Heart left ventricle (tissue), 13 donors: ENCODE data around the gene STRA6.

Experiments
- CTCF ChIP-seq, 12 donors: fragments of 200-600 bp; sonication (generic) in 4 of 12; IDR thresholded peaks; one replicate each; pipeline versions ENCODE4 v1.5.0 to v1.8.0; 2018 to 2022; ENCODE audit warnings: antibody characterized with exemption in 12 of 12, mild to moderate bottlenecking in 5 of 12
- POLR2A ChIP-seq, 2 donors: fragments of 450-650 bp; IDR thresholded peaks; one replicate each; pipeline ENCODE4 v1.6.1; 2017; ENCODE audit warnings: antibody characterized with exemption in 2 of 2, mild to moderate bottlenecking in 2 of 2, moderate library complexity in 2 of 2
- donor health status: ischemic (EF 13 %, LVEDD 7.1; RV severe dilation, severe dysfunction).
- donor health status: DM: no; HTN: yes; CAD: no.
- donor health status: DM: no; HTN: no; CAD: no.
- donor health status: ischemic (EF 25% LVEDD 6.9; RV normal size, moderate dysfunction).
- donor health status: ischemic (EF 25% LVEDD 5.7; RV mildly dilated, moderate dysfunction).
- donor health status: ischemic (EF 35%, LVEDD 5.7; RV mildly dilated, moderate dysfunction).
- donor health status: nonischemic (EF 11% LVEDD 7.7; RV severe dilation, severe dysfunction).
- donor health status: DM: yes; HTN: yes; CAD: no.
- donor health status: PGD.
- donor health status: ischemic (EF 29% LVEDD 5.4; RV normal size, mild dysfunction).
- donor health status: nonischemic (EF 23%, LVEDD 6.1; RV moderate dilation, normal function).

- no peak for TF ChIP-seq CTCF (IDR thresholded peaks at IDR 0.05)
- no peak for TF ChIP-seq POLR2A (IDR thresholded peaks at IDR 0.05)
Observed at GRCh38 chr15:74188216-74188615, 14.4 kb downstream of the STRA6 start.
